Psoas muscle (tissue), 8 donors: ENCODE measurements around the gene RECQL5. TPM values are rescaled to one million over a fixed set of nuclear protein-coding genes. Genes with fewer than 3 reads are reported as not detected.
A peak's percentile ranks its signal among the peaks of the same experiment; 100 is the strongest.

Experiments
- ATAC-seq, 4 donors: fragments of 200-7000 bp; cut with Tn5 transposase; one replicate each; pipeline ENCODE4 v1.9.1; 2020; ENCODE audit warnings: moderate library complexity in 3 of 4, mild to moderate bottlenecking in 2 of 4
- DNase-seq, 2 donors: peaks; one replicate each; pipeline ENCODE4 v3.0.0-alpha.2; 2020
- H3K27ac ChIP-seq: fragments of 200-600 bp; one replicate; pipeline ENCODE4 v1.8.0; 2022
- H3K27me3 ChIP-seq, 3 donors: fragments of 200-600 bp in 1 of 3; one replicate each; pipeline versions ENCODE4 v1.6.1 to v1.8.0; 2013 to 2022; ENCODE audit warnings: low read length in 2 of 3, mild to moderate bottlenecking in 2 of 3, moderate library complexity in 1 of 3; ENCODE audit not compliant: insufficient read depth in 3 of 3
- H3K36me3 ChIP-seq, 2 donors: fragments of 200-600 bp in 1 of 2; one replicate each; pipeline versions ENCODE4 v1.6.1 to v1.8.0; 2013 to 2022; ENCODE audit warnings: low read depth in 1 of 2, mild to moderate bottlenecking in 1 of 2, moderate library complexity in 1 of 2; ENCODE audit not compliant: insufficient read depth in 1 of 2
- H3K4me1 ChIP-seq: fragments of 200-600 bp; one replicate; pipeline ENCODE4 v1.8.0; 2022
- H3K4me3 ChIP-seq: fragments of 200-600 bp; one replicate; pipeline ENCODE4 v1.8.0; 2022; ENCODE audit warnings: mild to moderate bottlenecking
- H3K9me3 ChIP-seq: fragments of 200-600 bp; one replicate; pipeline ENCODE4 v1.8.0; 2022
- WGBS, 3 donors: extraction: QIAGEN DNeasy Blood & Tissue Kit; methylation state at CpG; one replicate each; pipeline versions ENCODE4 v1.1.6 to v1.1.7; 2013; 5-methylcytosine and 5-hydroxymethylcytosine counted together
- intact Hi-C, 2 donors: fragments of 100-400 bp; cut with DNase I; formaldehyde crosslinking; loops; one replicate each; pipeline versions ENCODE4 v1.11.0 to v1.14.2; 2022
- polyA plus RNA-seq, 3 donors: library from polyadenylated mRNA; stranded (reverse); fragments of 200-250 nt; gene quantifications; one replicate each; pipeline ENCODE4 v1.2.3, GENCODE V29; 2013
- total RNA-seq, 4 donors: library from RNA; stranded (reverse); fragmentation: NEBNext Ultra II Directional in 2 of 4; extraction: Animal tissue kit (Norgen Biotek cat#: 25700) in 2 of 4; gene quantifications; one replicate each; pipeline versions ENCODE4 v1.2.1 to v1.2.4, GENCODE V29; 2021 to 2023
- TF ChIP-seq, protein P1 (sequence below): fragments of 200-600 bp; IDR thresholded peaks from one replicate; pipeline ENCODE4 v1.8.0; 2022; ENCODE audit warnings: antibody characterized with exemption
- donor health status: healthy with polysubstance abuse.
- donor health status: DM: no; HTN: no; CAD: no; lungs with moderate emphysema.
- donor health status: Bipolar disorder and iron deficiency.
- donor health status: healthy.
- donor health status: DM: yes; HTN: yes; CAD: no.
- donor health status: DM: no; HTN: no; CAD: no.
- donor health status: DM: no; HTN: no; CAD: no.
- donor health status: DM: yes; HTN: yes; CAD: no.

The RECQL5 gene
- total and polyA plus RNA-seq, 7 donors, result 5.7 to 16.0 (median 8.0) TPM

DNA sequence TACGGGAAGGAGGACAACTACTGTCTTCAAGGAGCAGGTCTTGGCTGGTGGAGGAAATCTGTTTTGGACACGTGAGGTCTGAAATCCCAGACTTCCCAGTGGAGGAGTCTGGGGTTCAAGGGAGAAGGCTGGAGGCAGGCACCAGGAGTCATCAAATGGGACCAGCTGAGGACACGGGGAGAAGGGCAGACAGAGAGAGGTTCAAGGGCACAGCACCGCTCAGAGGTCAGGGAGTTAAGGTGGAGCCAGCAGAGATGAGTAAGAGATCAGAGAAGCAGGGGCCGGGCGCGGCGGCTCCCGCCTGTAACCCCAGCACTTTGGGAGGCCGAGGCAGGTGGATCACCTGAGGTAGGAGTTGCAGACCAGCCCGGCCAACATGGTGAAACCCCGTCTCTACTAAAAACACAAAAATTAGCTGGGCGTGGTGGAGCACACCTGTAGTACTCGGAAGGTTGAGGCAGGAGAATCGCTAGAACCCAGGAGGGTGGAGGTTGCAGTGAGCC is 44.1 kb downstream of the RECQL5 start:
- Histone ChIP-seq H3K36me3 (peaks cover 2 to 48% of the 10 kb centered on the region in 2 donors), H3K9me3 (no peaks in the 10 kb centered on the region), H3K27me3 (no peaks in the 10 kb centered on the region), H3K4me3 (no peak overlapping the region), H3K4me1 (peaks cover 7% of the 10 kb centered on the region), H3K27ac (no peak overlapping the region)
- DNase-seq, result no peak
- ATAC-seq, result no peak
- intact Hi-C loops, result loop anchor here in 1 of 2 donors (5.0 kb wide), 1 partner anchor 81 kb away; no protein-coding TSS in a partner anchor
- TF ChIP-seq, protein P1, sequence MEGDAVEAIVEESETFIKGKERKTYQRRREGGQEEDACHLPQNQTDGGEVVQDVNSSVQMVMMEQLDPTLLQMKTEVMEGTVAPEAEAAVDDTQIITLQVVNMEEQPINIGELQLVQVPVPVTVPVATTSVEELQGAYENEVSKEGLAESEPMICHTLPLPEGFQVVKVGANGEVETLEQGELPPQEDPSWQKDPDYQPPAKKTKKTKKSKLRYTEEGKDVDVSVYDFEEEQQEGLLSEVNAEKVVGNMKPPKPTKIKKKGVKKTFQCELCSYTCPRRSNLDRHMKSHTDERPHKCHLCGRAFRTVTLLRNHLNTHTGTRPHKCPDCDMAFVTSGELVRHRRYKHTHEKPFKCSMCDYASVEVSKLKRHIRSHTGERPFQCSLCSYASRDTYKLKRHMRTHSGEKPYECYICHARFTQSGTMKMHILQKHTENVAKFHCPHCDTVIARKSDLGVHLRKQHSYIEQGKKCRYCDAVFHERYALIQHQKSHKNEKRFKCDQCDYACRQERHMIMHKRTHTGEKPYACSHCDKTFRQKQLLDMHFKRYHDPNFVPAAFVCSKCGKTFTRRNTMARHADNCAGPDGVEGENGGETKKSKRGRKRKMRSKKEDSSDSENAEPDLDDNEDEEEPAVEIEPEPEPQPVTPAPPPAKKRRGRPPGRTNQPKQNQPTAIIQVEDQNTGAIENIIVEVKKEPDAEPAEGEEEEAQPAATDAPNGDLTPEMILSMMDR, result no peak
- 85 to 91% (median 87%) methylated on average over 15 of the region's 15 CpGs for WGBS, 3 donors

DNA sequence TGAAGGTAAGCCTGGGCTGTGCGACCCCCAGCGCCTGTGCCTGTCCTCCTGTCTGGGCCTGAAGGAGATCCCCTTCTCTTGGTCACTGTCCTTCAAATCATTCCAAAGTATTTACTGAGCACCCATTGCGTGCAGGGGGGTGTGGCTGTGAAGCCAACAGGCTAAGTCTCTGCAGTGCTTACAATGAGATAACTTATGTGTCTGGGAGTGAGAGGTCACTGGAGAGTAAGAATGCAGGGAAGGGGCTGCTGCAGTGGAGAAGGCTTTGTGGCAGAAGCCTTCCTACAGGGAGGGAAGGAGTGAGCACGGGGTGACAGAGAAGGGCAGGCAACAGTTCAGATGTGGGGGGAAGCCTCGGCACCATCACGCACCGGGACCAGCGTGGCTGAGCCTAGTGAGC is 44.9 kb downstream of the RECQL5 start:
- Histone ChIP-seq H3K27ac (no peak overlapping the region), H3K27me3 (no peaks in the 10 kb centered on the region), H3K9me3 (no peaks in the 10 kb centered on the region), H3K36me3 (peaks cover 1 to 46% of the 10 kb centered on the region in 2 donors), H3K4me1 (peaks cover 7% of the 10 kb centered on the region), H3K4me3 (no peak overlapping the region)
- TF ChIP-seq, protein P1, result no peak
- ATAC-seq (no peak), DNase-seq (no peak)
- WGBS, 3 donors, result 65 to 78% (median 75%) methylated on average over 8 of the region's 8 CpGs
- intact Hi-C loops, result loop anchor here in 1 of 2 donors (5.0 kb wide), 1 partner anchor 80 kb away; no protein-coding TSS in a partner anchor

DNA sequence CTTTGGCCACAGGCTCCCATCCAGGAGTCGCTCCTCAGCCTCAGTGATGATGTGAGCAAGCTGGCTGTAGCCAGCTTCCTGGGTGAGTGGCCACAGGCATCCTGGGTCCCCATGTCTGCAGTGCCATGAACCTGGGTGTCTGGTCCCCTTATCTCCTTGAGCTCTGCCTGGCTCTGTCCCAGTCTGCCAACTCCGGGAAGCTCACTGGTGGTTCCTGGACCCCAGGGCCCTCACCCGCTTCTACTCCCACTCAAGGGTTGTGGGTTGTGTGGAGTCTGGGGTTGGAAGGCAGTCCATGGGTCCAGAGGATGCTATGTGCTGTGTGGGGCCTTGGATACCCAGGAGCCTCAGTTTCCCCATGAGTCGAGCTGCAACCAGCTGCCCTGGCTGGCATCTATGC is 45.5 kb downstream of the RECQL5 start:
- peaks cover 7% of the 10 kb centered on the region for H3K4me1 ChIP-seq
- no peak overlapping the region for H3K27ac ChIP-seq
- ATAC-seq (no peak), DNase-seq (no peak)
- 84 to 88% (median 87%) methylated on average over 3 to 4 of the region's 4 CpGs for WGBS, 3 donors
- TF ChIP-seq, protein P1, result no peak
- intact Hi-C loops, result loop anchor here in 1 of 2 donors (5.0 kb wide), 1 partner anchor 79 kb away; no protein-coding TSS in a partner anchor
- no peak overlapping the region for H3K4me3 ChIP-seq
- peaks cover 0 to 44% of the 10 kb centered on the region in 2 donors for H3K36me3 ChIP-seq
- no peaks in the 10 kb centered on the region for H3K27me3 ChIP-seq
- no peaks in the 10 kb centered on the region for H3K9me3 ChIP-seq

DNA sequence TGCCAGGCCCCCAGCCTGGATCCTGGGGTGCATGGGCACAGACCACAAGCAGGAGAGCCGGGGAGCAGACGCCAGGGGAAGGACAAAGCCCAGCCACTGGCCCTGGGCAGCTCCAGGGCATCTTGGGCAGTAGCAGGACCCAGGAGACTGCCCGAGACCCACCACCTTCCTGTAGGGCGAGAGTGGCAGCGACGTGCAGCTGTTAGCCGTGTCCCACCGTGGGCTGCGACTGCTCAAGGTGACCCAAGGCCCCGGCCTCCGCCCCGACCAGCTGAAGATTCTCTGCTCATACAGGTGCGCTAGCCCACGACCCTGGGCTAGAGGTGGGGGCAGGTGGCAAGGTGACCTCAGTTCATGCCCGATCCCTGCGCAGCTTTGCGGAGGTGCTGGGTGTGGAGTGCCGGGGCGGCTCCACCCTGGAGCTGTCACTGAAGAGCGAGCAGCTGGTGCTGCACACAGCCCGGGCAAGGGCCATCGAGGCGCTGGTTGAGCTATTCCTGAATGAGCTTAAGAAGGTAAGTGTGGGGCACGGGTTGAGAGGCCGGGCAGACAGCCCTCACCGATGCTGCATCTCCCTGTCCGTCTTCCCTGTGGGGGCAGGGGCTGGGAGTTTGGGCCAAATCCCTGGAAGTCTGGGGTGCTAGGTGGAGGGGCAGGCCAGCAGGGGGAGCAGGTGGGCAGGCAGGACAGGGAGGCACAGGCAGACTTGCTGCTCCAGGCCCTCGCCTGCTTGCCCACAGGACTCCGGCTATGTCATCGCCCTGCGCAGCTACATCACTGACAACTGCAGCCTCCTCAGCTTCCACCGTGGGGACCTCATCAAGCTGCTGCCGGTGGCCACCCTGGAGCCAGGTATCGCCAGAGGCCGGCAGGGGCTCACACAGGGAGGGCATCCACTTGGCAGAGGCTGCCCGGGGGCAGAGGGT is 47.2 kb downstream of the RECQL5 start:
- WGBS, 3 donors, result 76 to 80% (median 77%) methylated on average over 31 to 36 of the region's 36 CpGs

More for the DNA sequence above, 47.2 kb downstream of the RECQL5 start:
- H3K4me3 ChIP-seq, result no peak overlapping the region
- intact Hi-C loops, result loop anchor here in 1 of 2 donors (5.0 kb wide), 1 partner anchor 77 kb away; no protein-coding TSS in a partner anchor
- peak in 2 of 4 donors; percentile 40 to 55 for ATAC-seq
- H3K27me3 ChIP-seq, result no peaks in the 10 kb centered on the region
- TF ChIP-seq, protein P1, result no peak
- no peak for DNase-seq
- H3K4me1 ChIP-seq, result peaks cover 7% of the 10 kb centered on the region
- peaks cover 0 to 34% of the 10 kb centered on the region in 2 donors for H3K36me3 ChIP-seq
- no peaks in the 10 kb centered on the region for H3K9me3 ChIP-seq
- no peak overlapping the region for H3K27ac ChIP-seq
